Measurements from ENCODE around the gene AFDN.

AFDN gene

DNA sequence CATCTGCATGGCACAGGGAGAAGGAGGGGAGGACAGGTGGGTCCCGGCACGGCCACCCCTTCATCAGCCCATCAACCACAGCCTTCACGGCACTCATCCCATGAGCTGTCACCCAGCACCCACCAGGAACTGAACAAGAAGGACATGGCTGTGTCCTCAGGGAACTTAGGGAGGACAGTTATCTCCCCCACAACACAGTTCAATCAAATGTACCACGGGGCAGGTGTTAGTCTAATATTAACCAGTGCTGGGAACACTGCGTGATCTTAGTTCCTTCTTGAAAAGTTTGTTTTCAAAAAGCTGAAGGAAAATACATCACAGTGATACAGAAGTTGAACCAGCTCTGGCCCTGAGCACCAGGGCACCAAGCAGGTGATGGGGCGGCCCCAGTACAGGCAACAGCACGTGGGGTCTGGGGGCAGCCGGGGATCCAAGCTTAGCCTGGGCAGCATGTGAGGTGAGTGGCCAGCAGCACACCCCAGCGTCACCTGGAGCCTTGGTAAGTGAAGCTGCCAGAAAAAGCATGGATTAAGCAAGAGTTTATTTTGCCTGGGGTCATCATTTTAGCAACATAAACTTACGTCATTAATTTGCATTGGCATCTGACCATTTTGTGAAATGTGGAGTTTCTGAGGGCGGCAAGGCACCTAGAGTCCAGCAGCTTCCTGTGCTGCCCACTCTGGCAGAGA lies 35.5 kb upstream of the AFDN start:
- H3K4me3 ChIP-seq (ENCODE audit: low read depth, low read length): no peak overlapping the region
- TF ChIP-seq, protein P1, sequence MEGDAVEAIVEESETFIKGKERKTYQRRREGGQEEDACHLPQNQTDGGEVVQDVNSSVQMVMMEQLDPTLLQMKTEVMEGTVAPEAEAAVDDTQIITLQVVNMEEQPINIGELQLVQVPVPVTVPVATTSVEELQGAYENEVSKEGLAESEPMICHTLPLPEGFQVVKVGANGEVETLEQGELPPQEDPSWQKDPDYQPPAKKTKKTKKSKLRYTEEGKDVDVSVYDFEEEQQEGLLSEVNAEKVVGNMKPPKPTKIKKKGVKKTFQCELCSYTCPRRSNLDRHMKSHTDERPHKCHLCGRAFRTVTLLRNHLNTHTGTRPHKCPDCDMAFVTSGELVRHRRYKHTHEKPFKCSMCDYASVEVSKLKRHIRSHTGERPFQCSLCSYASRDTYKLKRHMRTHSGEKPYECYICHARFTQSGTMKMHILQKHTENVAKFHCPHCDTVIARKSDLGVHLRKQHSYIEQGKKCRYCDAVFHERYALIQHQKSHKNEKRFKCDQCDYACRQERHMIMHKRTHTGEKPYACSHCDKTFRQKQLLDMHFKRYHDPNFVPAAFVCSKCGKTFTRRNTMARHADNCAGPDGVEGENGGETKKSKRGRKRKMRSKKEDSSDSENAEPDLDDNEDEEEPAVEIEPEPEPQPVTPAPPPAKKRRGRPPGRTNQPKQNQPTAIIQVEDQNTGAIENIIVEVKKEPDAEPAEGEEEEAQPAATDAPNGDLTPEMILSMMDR (conservative IDR thresholded peaks at IDR 0.05; ENCODE audit: low read depth, low read length): no peak
- peak; percentile 42 for DNase-seq (ENCODE audit: low read depth)

DNA sequence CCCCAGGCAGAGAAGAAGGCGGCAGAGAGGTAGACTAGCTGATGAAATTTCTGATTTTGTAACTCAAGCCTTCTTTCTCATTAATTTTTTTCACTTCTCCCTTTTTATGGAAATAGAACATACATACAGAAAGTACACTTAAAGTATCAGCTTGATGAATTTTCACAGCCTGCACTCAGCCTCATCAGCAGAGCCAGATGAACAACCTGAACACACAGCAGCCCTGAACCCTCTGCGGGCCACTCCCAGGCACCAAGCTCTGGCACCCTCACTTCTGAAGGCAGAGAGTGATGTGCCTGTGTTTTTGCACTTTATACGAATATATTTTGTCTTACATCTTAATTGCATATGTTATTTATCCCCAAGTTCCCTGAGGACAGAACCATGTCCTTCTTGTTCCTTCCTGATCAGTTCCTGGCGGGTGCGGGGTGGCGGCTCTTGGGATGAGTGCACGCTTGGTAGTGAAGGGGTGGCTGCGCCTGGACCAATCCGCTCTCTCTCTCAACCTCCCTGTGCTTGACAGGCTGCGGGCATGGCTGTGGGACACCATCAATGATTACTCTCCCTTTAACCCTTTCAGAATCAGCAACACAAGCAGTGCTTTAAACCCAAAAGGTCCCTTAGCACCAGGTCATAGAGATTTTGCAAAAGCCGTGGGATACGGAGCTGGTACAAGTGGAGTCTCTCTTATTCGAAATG lies 34.8 kb upstream of the AFDN start:
- DNase-seq (ENCODE audit: low read depth): no peak
- TF ChIP-seq, protein P1 (conservative IDR thresholded peaks at IDR 0.05; ENCODE audit: low read depth, low read length): no peak
- H3K4me3 ChIP-seq (ENCODE audit: low read depth, low read length): no peak overlapping the region

DNA sequence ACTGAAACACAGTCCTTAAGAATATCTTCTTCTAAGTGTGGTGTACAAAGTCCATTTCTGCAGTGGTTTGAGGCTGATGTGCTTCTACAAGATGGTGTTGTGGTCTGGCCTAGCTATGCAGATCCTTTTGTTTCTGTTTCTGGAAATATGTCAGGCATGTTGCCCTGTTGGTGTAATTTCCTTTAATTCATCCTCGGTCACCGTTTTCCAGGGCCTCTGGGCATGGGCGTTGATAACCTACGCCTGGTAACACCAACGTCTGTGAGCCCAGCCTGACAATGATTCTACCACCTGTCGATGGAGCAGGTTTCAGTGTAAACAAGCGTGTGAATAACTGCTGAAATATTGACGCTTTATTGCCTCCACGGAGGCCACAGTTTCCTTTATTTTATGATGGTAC lies 33.3 kb upstream of the AFDN start:
- peak; percentile 8 for DNase-seq (ENCODE audit: low read depth)
- H3K4me3 ChIP-seq (ENCODE audit: low read depth, low read length): no peak overlapping the region
- TF ChIP-seq, protein P1 (conservative IDR thresholded peaks at IDR 0.05; ENCODE audit: low read depth, low read length): no peak

DNA sequence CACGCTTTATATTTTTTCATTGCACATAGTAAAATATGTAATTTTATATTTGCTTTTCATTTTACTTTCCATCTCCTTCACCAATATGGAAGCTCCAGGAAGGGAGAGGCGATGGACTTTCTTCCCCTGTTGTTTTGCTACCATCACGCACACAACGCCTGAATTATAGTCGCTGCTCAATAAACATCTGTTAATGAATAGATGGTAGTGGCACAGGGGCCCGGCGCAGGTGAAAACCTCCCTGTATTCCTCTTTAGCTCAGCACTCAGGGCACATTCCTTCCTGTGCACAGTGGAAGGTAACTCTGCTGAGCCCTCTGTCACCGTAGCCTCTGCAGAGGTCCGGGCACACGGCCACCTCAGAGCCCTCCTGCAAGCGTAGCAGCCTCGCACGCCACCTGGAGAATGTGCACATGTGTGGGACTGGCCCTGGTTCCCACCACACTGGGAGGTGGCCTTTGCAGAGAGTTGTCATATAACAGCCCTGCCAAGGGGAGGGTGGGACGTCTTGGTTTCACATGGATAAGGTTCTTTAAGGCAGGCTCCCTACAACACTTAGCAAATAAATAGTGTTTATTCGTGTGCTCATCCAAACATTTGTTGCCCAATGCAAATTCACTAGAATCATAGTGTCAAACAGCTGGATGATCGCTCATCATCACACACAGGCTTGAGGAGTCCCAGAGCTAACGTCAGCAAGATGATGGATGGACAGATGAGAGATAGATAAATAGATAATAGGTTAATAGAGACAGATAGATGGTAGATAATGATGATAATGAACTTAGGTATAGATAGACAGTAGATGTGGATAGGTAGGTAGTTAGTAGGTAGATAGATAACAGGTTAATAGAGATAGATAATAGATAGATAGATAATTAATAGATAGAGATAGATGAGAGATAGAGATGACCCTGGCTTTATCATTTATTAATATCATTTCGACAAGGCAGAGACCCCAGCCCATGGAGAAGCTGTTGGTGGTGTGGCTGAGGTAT lies 32.3 kb upstream of the AFDN start:
- TF ChIP-seq, protein P1 (conservative IDR thresholded peaks at IDR 0.05; ENCODE audit: low read depth, low read length): no peak
- DNase-seq (ENCODE audit: low read depth): no peak
- no peak overlapping the region for H3K4me3 ChIP-seq (ENCODE audit: low read depth, low read length)

DNA sequence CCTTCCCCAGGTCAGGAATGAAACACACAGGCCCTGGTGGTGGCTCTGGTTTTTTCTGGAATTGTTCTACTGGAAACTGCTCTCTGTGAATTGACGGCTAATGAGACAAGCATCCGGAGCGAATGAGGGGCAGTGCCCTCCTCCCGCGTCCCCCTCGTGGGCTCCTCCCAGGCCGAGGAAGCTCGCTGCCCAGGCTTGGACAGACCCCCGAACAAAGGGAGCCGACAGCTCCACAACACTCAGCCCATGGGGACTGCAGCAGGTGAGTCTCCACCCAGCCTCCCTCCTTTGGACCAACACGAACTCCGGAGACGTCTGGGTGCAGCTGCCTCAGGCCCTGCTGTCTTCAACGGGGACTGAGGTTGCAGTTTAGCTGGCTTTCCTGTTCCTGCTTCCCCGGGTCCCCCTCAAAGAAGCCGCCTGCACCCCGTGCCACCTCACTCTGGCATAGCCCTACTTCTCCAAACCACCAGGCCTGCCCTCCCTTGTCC lies 31.3 kb upstream of the AFDN start:
- TF ChIP-seq, protein P1 (conservative IDR thresholded peaks at IDR 0.05; ENCODE audit: low read depth, low read length): no peak
- no peak for DNase-seq (ENCODE audit: low read depth)
- H3K4me3 ChIP-seq (ENCODE audit: low read depth, low read length): no peak overlapping the region

DNA sequence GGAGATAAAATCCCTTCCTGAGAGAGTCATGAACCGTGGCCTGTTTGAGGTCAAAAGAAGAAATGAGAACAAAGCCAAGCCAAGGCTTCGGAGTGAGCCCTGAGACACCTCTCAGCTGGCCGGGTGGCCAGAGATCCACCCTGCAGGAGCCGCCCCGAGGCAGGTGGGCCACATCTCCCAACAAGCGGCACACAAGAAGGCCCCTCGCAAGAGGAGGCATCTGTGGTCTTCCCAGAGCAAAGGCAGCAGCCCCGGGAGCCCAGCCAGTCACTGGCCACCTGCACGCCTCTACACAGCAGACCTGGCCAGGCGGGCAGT lies 30.9 kb upstream of the AFDN start:
- no peak for DNase-seq (ENCODE audit: low read depth)
- TF ChIP-seq, protein P1 (conservative IDR thresholded peaks at IDR 0.05; ENCODE audit: low read depth, low read length): no peak
- H3K4me3 ChIP-seq (ENCODE audit: low read depth, low read length): no peak overlapping the region

All from choroid plexus epithelial cell (primary cell).